Keratinocyte (primary cell): Measurements from ENCODE around the gene AP1M1. TPM values are rescaled to one million over a fixed set of nuclear protein-coding genes. Genes with fewer than 3 reads are reported as not detected.

Experiments used
- DNase-seq: peaks from one replicate; pipeline ENCODE4 v3.0.0-alpha.2; 2011; ENCODE audit warnings: low read depth, missing footprints, low spot score
- FAIRE-seq: peaks from 2 replicates; lab custom pipeline; 2011; peaks lifted over from hg19 to GRCh38; lab: Jason Lieb, UNC
- H2AFZ ChIP-seq: 2 replicates; pipeline ENCODE4 v1.6.0; 2012; ENCODE audit warnings: low read length, control low read depth, inconsistent platforms; ENCODE audit not compliant: control insufficient read depth
- H3K27ac ChIP-seq: 2 replicates; pipeline ENCODE4 v1.5.1; 2011; ENCODE audit warnings: low read length; ENCODE audit not compliant: control insufficient read depth, insufficient read depth
- H3K27me3 ChIP-seq: 3 replicates; pipeline ENCODE4 v1.6.0; 2011; ENCODE audit warnings: low read length; ENCODE audit not compliant: control insufficient read depth, insufficient read depth; ENCODE audit errors: extremely low read depth
- H3K36me3 ChIP-seq, 2 experiments: 2 replicates in 1 of 2; 3 replicates in 1 of 2; pipeline ENCODE4 v1.5.1; 2011; ENCODE audit warnings: low read length in 2 of 2, mild to moderate bottlenecking in 1 of 2; ENCODE audit not compliant: control insufficient read depth in 2 of 2, insufficient read depth in 2 of 2; ENCODE audit errors: extremely low read depth in 1 of 2
- H3K4me1 ChIP-seq: 3 replicates; pipeline ENCODE4 v1.5.1; 2011; ENCODE audit warnings: low read length; ENCODE audit not compliant: control insufficient read depth, insufficient read depth; ENCODE audit errors: extremely low read depth
- H3K4me2 ChIP-seq: 3 replicates; pipeline ENCODE4 v1.6.0; 2011; ENCODE audit warnings: low read depth, low read length; ENCODE audit not compliant: control insufficient read depth, insufficient read depth; ENCODE audit errors: extremely low read depth
- H3K4me3 ChIP-seq, 3 experiments: fragments of 200-600 bp in 1 of 3; sonication (generic) in 1 of 3; 2 replicates in 2 of 3; 3 replicates in 1 of 3; pipeline ENCODE4 v1.5.1; 2011 to 2016; ENCODE audit warnings: low read length in 3 of 3, mild to moderate bottlenecking in 3 of 3, control low read depth in 2 of 3, inconsistent platforms in 1 of 3, low read depth in 1 of 3, mixed read lengths in 1 of 3, mixed run types in 1 of 3, moderate library complexity in 1 of 3; ENCODE audit not compliant: control insufficient read depth in 2 of 3, insufficient read depth in 2 of 3; ENCODE audit errors: extremely low read depth in 1 of 3
- H3K79me2 ChIP-seq: 2 replicates; pipeline ENCODE4 v1.6.0; 2012; ENCODE audit warnings: low read length; ENCODE audit not compliant: control insufficient read depth, insufficient read depth
- H3K9ac ChIP-seq: 3 replicates; pipeline ENCODE4 v1.6.0; 2011; ENCODE audit warnings: low read length; ENCODE audit not compliant: control insufficient read depth, insufficient read depth; ENCODE audit errors: extremely low read depth
- H3K9me1 ChIP-seq: 3 replicates; pipeline ENCODE4 v1.6.0; 2011; ENCODE audit warnings: low read length; ENCODE audit not compliant: control insufficient read depth, insufficient read depth; ENCODE audit errors: extremely low read depth
- H3K9me3 ChIP-seq: 2 replicates; pipeline ENCODE4 v1.5.1; 2012; ENCODE audit warnings: low read depth, low read length; ENCODE audit not compliant: control insufficient read depth
- H4K20me1 ChIP-seq: 3 replicates; pipeline ENCODE4 v1.6.0; 2011; ENCODE audit warnings: low read length; ENCODE audit not compliant: control insufficient read depth, insufficient read depth; ENCODE audit errors: extremely low read depth
- CTCF ChIP-seq, 3 experiments: IDR thresholded peaks in 1 of 3; conservative IDR thresholded peaks in 1 of 3; optimal IDR thresholded peaks in 1 of 3; 2 replicates in 2 of 3; 3 replicates in 1 of 3; pipeline versions ENCODE3 to v1.5.1; 2011; ENCODE audit warnings: low read length in 3 of 3, mild to moderate bottlenecking in 3 of 3, moderate library complexity in 2 of 3, control low read depth in 1 of 3, inconsistent platforms in 1 of 3; ENCODE audit not compliant: insufficient read depth in 2 of 3; ENCODE audit errors: extremely low read depth in 1 of 3
- EZH2 ChIP-seq: IDR thresholded peaks from one replicate; pipeline ENCODE4 v1.6.1; 2012; ENCODE audit warnings: inconsistent platforms, mild to moderate bottlenecking, low read length, moderate library complexity
- dilution Hi-C: fragments of 300-500 bp; cut with MboI; formaldehyde crosslinking; loops from one replicate; pipeline ENCODE4 v1.7.0; 2020; ENCODE audit warnings: low sequenced_read_pairs; ENCODE audit not compliant: extremely low pct_ligation_motif_present
- polyA plus RNA-seq, 5 experiments: library from polyadenylated mRNA; depleted of rRNA in 3 of 5; stranded (reverse) in 3 of 5; stranded (forward) in 1 of 5; unstranded in 1 of 5; fragments of >200 nt; gene quantifications; 1 replicate in 1 of 5; 2 replicates in 3 of 5; 3 replicates in 1 of 5; pipeline versions ENCODE4 v1.2.1 to v1.2.3, GENCODE V29; 2011 to 2012; ENCODE audit warnings: missing spikeins in 2 of 5, low read depth in 1 of 5, low replicate concordance in 1 of 5

Gene AP1M1
- polyA plus RNA-seq, 1 donor (not counting 4 experiments of a cell fraction or from before 2014, with no cell fraction given), result 27.7 TPM

DNA sequence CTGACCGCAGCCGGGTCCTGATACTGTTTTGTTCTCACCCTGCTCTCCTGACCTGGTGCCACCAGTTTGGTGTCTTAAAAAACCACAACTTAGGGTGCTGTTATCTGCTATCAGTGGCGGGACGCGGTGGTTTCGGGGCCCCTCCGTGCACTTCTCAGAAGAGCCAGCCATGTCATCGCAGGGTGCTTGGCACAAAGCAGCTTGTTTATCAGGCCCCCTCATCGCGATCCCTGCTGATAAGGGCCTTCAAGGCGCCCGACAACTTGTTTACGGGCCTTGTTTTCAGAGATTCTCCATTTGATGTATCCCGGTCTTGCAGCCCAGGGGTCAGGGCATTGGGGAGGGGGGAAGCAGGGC is 68.9 kb downstream of the AP1M1 start:
- no peaks in the 10 kb centered on the region for H3K4me1 ChIP-seq
- H3K27ac ChIP-seq, result no peak overlapping the region
- no peak overlapping the region for H3K4me2 ChIP-seq
- H3K79me2 ChIP-seq, result no peaks in the 10 kb centered on the region
- no peaks in the 10 kb centered on the region for H3K36me3 ChIP-seq
- FAIRE-seq (no peak), DNase-seq (no peak)
- TF ChIP-seq EZH2, result no peak
- dilution Hi-C loops, result no loop called here
- H3K9me3 ChIP-seq, result no peaks in the 10 kb centered on the region
- no peak overlapping the region for H3K4me3 ChIP-seq
- H3K9me1 ChIP-seq, result no peaks in the 10 kb centered on the region
- peaks cover 21% of the 10 kb centered on the region for H3K27me3 ChIP-seq
- H3K9ac ChIP-seq, result no peak overlapping the region
- H4K20me1 ChIP-seq, result no peaks in the 10 kb centered on the region
- no peak overlapping the region for H2AFZ ChIP-seq

- DNase-seq, result no peak
- Histone ChIP-seq H3K4me2 (no peak overlapping the region), H4K20me1 (no peaks in the 10 kb centered on the region), H3K79me2 (no peaks in the 10 kb centered on the region), H3K4me1 (no peaks in the 10 kb centered on the region), H3K9me1 (no peaks in the 10 kb centered on the region), H3K27ac (no peak overlapping the region), H3K36me3 (no peaks in the 10 kb centered on the region), H3K4me3 (no peak overlapping the region), H2AFZ (no peak overlapping the region), H3K9ac (no peak overlapping the region), H3K27me3 (peaks cover 7% of the 10 kb centered on the region), H3K9me3 (no peaks in the 10 kb centered on the region)
- TF ChIP-seq EZH2 (no peak), CTCF (optimal IDR thresholded peaks at IDR 0.05 in 1 of 3, IDR thresholded peaks at IDR 0.05 in 1 of 3, conservative IDR thresholded peaks at IDR 0.05 in 1 of 3; ENCODE audit: extremely low read depth in 1 of 3, insufficient read depth in 2 of 3, low read length in 3 of 3) (no peak)
- no peak for FAIRE-seq
- dilution Hi-C loops, result no loop called here
Observed at GRCh38 chr19:16268676-16269319, 71.1 kb downstream of the AP1M1 start.

GRCh38 chr19:16272945-16273344 is 75.2 kb downstream of the AP1M1 start:
- TF ChIP-seq EZH2 (no peak), CTCF (optimal IDR thresholded peaks at IDR 0.05 in 1 of 3, IDR thresholded peaks at IDR 0.05 in 1 of 3, conservative IDR thresholded peaks at IDR 0.05 in 1 of 3; ENCODE audit: extremely low read depth in 1 of 3, insufficient read depth in 2 of 3, low read length in 3 of 3) (no peak)
- H3K27me3 ChIP-seq, result peaks cover 10% of the 10 kb centered on the region
- no peaks in the 10 kb centered on the region for H3K36me3 ChIP-seq
- H3K4me3 ChIP-seq, result no peak overlapping the region
- no peaks in the 10 kb centered on the region for H3K4me1 ChIP-seq
- no peaks in the 10 kb centered on the region for H3K9me1 ChIP-seq
- no peak overlapping the region for H3K27ac ChIP-seq
- H3K9me3 ChIP-seq, result no peaks in the 10 kb centered on the region
- no peak overlapping the region for H3K9ac ChIP-seq
- H3K4me2 ChIP-seq, result no peak overlapping the region
- H2AFZ ChIP-seq, result no peak overlapping the region
- DNase-seq, result no peak
- no peaks in the 10 kb centered on the region for H3K79me2 ChIP-seq
- no peaks in the 10 kb centered on the region for H4K20me1 ChIP-seq
- dilution Hi-C loops, result no loop called here
- FAIRE-seq, result no peak
